ENCODE measurements around the gene HSBP1L1. TPM values are rescaled to one million over a fixed set of nuclear protein-coding genes. Genes with fewer than 3 reads are reported as not detected.

HSBP1L1 gene
- total and polyA plus RNA-seq, 2 of the 13 experiments (the other 11 are each of a cell fraction or from before 2014, with no cell fraction given) = 22.6 to 45.1 TPM

DNA sequence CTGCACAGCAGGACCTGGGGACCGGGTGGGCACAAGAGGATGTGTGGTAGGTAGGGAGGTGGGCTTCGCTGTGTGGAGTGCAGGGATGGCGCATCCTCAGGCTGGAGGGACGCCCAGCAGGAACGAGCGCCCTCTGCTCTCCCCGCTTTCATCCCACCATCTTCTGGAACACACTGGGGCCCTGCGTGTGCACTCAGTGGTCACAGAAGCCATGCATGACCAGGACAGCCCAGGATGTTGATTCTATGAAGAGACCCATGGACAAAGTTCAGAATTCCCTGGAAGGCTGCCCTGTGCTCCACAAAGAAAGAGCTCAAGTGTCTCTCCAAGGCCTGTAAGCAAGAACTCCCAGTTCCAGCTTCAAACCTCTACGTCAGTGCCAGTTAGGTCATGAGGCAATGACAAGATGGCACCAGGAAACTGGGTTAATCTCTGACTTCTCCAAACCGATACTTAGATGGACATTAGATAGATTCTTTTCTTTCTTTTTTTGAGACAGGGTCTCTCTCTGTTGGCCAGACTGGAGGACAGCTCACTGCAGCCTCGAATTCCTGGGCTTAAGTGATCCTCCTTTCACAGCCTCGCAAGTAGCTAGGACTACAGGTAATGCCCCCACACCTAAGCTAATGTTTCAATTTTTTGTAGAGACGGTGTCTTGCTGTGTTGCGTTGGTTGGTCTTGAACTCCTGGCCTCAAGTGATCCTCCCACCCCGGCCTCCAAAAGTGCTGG lies 16.4 kb upstream of the HSBP1L1 start (continued):
- no peak for TF ChIP-seq ZBTB26 (CRISPR knock-in tag; IDR thresholded peaks at IDR 0.05; ENCODE audit: borderline replicate concordance)
- TF ChIP-seq, protein P1, sequence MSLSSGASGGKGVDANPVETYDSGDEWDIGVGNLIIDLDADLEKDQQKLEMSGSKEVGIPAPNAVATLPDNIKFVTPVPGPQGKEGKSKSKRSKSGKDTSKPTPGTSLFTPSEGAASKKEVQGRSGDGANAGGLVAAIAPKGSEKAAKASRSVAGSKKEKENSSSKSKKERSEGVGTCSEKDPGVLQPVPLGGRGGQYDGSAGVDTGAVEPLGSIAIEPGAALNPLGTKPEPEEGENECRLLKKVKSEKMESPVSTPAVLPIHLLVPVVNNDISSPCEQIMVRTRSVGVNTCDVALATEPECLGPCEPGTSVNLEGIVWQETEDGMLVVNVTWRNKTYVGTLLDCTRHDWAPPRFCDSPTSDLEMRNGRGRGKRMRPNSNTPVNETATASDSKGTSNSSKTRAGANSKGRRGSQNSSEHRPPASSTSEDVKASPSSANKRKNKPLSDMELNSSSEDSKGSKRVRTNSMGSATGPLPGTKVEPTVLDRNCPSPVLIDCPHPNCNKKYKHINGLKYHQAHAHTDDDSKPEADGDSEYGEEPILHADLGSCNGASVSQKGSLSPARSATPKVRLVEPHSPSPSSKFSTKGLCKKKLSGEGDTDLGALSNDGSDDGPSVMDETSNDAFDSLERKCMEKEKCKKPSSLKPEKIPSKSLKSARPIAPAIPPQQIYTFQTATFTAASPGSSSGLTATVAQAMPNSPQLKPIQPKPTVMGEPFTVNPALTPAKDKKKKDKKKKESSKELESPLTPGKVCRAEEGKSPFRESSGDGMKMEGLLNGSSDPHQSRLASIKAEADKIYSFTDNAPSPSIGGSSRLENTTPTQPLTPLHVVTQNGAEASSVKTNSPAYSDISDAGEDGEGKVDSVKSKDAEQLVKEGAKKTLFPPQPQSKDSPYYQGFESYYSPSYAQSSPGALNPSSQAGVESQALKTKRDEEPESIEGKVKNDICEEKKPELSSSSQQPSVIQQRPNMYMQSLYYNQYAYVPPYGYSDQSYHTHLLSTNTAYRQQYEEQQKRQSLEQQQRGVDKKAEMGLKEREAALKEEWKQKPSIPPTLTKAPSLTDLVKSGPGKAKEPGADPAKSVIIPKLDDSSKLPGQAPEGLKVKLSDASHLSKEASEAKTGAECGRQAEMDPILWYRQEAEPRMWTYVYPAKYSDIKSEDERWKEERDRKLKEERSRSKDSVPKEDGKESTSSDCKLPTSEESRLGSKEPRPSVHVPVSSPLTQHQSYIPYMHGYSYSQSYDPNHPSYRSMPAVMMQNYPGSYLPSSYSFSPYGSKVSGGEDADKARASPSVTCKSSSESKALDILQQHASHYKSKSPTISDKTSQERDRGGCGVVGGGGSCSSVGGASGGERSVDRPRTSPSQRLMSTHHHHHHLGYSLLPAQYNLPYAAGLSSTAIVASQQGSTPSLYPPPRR (CRISPR knock-in tag; IDR thresholded peaks at IDR 0.05; ENCODE audit: borderline replicate concordance) = peak; percentile 70
- TF ChIP-seq ZNF879 (CRISPR knock-in tag; IDR thresholded peaks at IDR 0.05) = no peak
- peak; percentile 69; the same call in 1 of the 2 replicates for TF ChIP-seq DPF2 (CRISPR knock-in tag; IDR thresholded peaks at IDR 0.05; ENCODE audit: borderline replicate concordance, low read depth)
- TF ChIP-seq RXRA (CRISPR knock-in tag; IDR thresholded peaks at IDR 0.05) = peak; percentile 72; the same call in 1 of the 2 replicates
- 0 out of 2 replicates have a peak, but pooled peaks have one; percentile 33 for TF ChIP-seq ZBTB25 (CRISPR knock-in tag; IDR thresholded peaks at IDR 0.05)
- no peak for TF ChIP-seq TFE3 (CRISPR knock-in tag; IDR thresholded peaks at IDR 0.05)
- peak; percentile 88 for TF ChIP-seq PAXIP1 (CRISPR knock-in tag; conservative IDR thresholded peaks at IDR 0.05)
- TF ChIP-seq FOSL2 (CRISPR knock-in tag; IDR thresholded peaks at IDR 0.05) = 0 out of 2 replicates have a peak, but pooled peaks have one; percentile 28
- TF ChIP-seq GZF1 (CRISPR knock-in tag; IDR thresholded peaks at IDR 0.05) = no peak
- TF ChIP-seq KDM5B (CRISPR knock-in tag; IDR thresholded peaks at IDR 0.05; ENCODE audit: borderline replicate concordance) = 0 out of 2 replicates have a peak, but pooled peaks have one; percentile 32
- TF ChIP-seq SMAD1 (CRISPR knock-in tag; IDR thresholded peaks at IDR 0.05; ENCODE audit: borderline replicate concordance, low read depth) = no peak
- no peak for TF ChIP-seq ZNF335 (CRISPR knock-in tag; IDR thresholded peaks at IDR 0.05)
- TF ChIP-seq NCOA2 (CRISPR knock-in tag; IDR thresholded peaks at IDR 0.05) = peak; percentile 60; the same call in 1 of the 2 replicates
- 0 out of 2 replicates have a peak, but pooled peaks have one; percentile 47 for TF ChIP-seq ZNF317 (CRISPR knock-in tag; IDR thresholded peaks at IDR 0.05)
- no peak for TF ChIP-seq ZNF260 (CRISPR knock-in tag; IDR thresholded peaks at IDR 0.05; ENCODE audit: borderline replicate concordance, low read depth)

All from HepG2 (cell line).